ENCODE data around the gene SH2D1A.

DNA sequence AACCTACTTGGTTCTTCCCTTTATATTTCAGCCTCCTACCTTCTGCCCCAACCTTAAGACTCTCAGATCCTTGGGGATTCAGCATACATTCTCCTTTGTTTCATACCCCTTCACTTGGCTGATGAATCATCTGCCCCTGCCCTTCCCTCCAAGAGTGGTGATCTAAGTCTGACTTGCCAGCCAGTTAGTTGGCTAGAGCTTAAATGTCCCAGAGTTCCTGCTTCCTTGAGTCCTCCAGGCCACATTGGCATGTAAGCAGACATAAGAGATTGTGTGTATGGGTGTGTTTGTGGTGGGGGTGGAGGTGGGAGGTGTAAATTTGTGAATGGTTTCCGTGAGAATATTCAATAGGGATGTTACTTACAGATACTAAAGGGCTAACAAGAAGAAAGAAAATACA lies 17.6 kb upstream of the SH2D1A start:
- TF ChIP-seq, protein P1, sequence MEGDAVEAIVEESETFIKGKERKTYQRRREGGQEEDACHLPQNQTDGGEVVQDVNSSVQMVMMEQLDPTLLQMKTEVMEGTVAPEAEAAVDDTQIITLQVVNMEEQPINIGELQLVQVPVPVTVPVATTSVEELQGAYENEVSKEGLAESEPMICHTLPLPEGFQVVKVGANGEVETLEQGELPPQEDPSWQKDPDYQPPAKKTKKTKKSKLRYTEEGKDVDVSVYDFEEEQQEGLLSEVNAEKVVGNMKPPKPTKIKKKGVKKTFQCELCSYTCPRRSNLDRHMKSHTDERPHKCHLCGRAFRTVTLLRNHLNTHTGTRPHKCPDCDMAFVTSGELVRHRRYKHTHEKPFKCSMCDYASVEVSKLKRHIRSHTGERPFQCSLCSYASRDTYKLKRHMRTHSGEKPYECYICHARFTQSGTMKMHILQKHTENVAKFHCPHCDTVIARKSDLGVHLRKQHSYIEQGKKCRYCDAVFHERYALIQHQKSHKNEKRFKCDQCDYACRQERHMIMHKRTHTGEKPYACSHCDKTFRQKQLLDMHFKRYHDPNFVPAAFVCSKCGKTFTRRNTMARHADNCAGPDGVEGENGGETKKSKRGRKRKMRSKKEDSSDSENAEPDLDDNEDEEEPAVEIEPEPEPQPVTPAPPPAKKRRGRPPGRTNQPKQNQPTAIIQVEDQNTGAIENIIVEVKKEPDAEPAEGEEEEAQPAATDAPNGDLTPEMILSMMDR (IDR thresholded peaks at IDR 0.05) = no peak
- TF ChIP-seq POLR2A (IDR thresholded peaks at IDR 0.05) = no peak

All from right lobe of liver (tissue), 4 donors.